Glutamatergic neuron (in vitro differentiated cells): Measurements from ENCODE around the gene GLYAT. TPM values are rescaled to one million over a fixed set of nuclear protein-coding genes. Genes with fewer than 3 reads are reported as not detected.

Source experiments
- DNase-seq: peaks from one replicate; pipeline ENCODE4 v3.0.0; 2022
- H3K27ac Mint-ChIP-seq: one replicate; pipeline ENCODE4 v1.8.0; 2020; ENCODE audit warnings: mild to moderate bottlenecking, mixed read lengths, inconsistent platforms; ENCODE audit not compliant: unreplicated experiment
- H3K27me3 Mint-ChIP-seq: one replicate; pipeline ENCODE4 v1.8.0; 2020; ENCODE audit warnings: mild to moderate bottlenecking, moderate library complexity, mixed read lengths, inconsistent platforms; ENCODE audit not compliant: unreplicated experiment
- H3K36me3 Mint-ChIP-seq: one replicate; pipeline ENCODE4 v1.8.0; 2020; ENCODE audit warnings: mild to moderate bottlenecking, mixed read lengths, inconsistent platforms; ENCODE audit not compliant: unreplicated experiment
- H3K4me1 Mint-ChIP-seq: one replicate; pipeline ENCODE4 v1.8.0; 2020; ENCODE audit warnings: mild to moderate bottlenecking, low read depth, mixed read lengths, inconsistent platforms; ENCODE audit not compliant: unreplicated experiment
- H3K4me3 Mint-ChIP-seq: one replicate; pipeline ENCODE4 v1.8.0; 2020; ENCODE audit warnings: mild to moderate bottlenecking, mixed read lengths, inconsistent platforms; ENCODE audit not compliant: unreplicated experiment
- H3K9me3 Mint-ChIP-seq: one replicate; pipeline ENCODE4 v1.8.0; 2020; ENCODE audit warnings: mild to moderate bottlenecking, moderate library complexity, mixed read lengths, inconsistent platforms; ENCODE audit not compliant: unreplicated experiment
- total RNA-seq: library from RNA; stranded (reverse); fragmentation: NEBNext Ultra II Directional; extraction: Animal tissue kit (Norgen Biotek cat#: 25700); gene quantifications from one replicate; pipeline ENCODE4 v1.2.1, GENCODE V29; 2021; ENCODE audit not compliant: unreplicated experiment
- TF ChIP-seq, protein P1 (sequence below): fragments of 200-600 bp; sonication (generic); IDR thresholded peaks from one replicate; pipeline ENCODE4 v1.5.0; 2021; ENCODE audit not compliant: partially characterized antibody, unreplicated experiment

The GLYAT gene
- total RNA-seq, 1 donor from 2014 or later, result not detected

DNA sequence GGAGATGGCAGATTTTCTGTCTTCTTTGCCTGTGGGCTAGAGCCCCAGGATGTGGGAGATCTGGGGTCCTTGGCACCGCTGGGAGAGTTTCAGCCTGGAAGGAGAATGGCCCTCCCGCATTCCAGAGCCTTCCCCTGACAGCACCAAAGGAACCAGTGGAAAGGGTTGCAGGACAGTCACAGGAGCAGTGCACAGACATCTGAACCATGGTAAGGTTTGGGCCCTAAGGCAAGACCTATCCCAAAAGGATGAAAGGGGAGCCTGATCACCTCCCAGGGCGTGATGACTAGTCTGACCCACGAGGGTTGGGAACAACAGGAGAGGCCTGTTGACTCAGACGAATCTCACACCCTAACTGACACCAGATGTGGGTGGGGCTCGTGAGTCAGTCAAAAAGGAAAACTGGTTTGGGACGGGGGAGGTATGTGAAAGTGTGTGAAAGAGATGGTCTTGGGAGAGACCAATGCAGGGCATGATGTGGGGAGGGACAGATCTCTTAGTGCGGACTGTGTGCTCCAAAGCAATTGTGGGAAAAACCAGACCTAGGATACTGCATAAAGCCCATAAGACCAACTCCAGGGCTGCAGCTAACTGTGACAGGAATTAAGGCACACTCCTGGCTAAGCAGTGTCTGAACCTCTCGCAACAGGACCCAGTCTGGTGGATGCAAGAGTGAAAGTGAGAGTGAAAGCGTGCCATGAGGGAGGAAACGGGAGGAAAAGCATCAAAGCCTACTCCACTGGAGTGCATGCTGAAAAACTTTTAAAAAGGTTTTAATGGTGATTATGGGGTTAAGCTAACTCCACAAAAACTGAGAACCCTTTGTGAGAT is 39.1 kb upstream of the GLYAT start:
- Mint-ChIP-seq H3K4me1 (no peaks in the 10 kb centered on the region), H3K27me3 (no peaks in the 10 kb centered on the region), H3K4me3 (no peak overlapping the region), H3K27ac (no peak overlapping the region), H3K36me3 (no peaks in the 10 kb centered on the region), H3K9me3 (peaks cover 2% of the 10 kb centered on the region)
- TF ChIP-seq, protein P1, sequence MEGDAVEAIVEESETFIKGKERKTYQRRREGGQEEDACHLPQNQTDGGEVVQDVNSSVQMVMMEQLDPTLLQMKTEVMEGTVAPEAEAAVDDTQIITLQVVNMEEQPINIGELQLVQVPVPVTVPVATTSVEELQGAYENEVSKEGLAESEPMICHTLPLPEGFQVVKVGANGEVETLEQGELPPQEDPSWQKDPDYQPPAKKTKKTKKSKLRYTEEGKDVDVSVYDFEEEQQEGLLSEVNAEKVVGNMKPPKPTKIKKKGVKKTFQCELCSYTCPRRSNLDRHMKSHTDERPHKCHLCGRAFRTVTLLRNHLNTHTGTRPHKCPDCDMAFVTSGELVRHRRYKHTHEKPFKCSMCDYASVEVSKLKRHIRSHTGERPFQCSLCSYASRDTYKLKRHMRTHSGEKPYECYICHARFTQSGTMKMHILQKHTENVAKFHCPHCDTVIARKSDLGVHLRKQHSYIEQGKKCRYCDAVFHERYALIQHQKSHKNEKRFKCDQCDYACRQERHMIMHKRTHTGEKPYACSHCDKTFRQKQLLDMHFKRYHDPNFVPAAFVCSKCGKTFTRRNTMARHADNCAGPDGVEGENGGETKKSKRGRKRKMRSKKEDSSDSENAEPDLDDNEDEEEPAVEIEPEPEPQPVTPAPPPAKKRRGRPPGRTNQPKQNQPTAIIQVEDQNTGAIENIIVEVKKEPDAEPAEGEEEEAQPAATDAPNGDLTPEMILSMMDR, result no peak
- no peak for DNase-seq

DNA sequence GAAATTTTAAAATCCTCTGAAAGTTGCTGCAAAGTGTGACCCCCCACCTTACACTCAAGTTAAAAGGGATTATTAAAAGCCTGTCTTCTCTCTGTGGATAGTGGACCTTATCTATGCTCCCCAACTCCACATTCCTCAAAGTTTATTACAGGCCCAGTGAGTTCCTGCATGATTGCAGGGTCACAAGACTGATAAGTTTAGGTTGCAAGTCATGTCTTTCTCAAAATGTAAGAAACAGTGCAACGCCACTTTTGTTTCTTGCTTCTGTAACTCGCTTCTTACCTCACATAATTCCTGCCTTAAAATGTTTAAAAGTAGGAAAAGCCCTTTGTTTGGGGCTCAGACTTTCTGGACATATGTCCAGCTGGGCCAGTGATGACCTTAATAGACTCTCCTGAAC is 38.4 kb upstream of the GLYAT start:
- Mint-ChIP-seq H3K36me3 (no peaks in the 10 kb centered on the region), H3K4me3 (no peak overlapping the region), H3K27me3 (no peaks in the 10 kb centered on the region), H3K9me3 (peaks cover 2% of the 10 kb centered on the region), H3K27ac (no peak overlapping the region), H3K4me1 (no peaks in the 10 kb centered on the region)
- TF ChIP-seq, protein P1, result no peak
- DNase-seq, result no peak

DNA sequence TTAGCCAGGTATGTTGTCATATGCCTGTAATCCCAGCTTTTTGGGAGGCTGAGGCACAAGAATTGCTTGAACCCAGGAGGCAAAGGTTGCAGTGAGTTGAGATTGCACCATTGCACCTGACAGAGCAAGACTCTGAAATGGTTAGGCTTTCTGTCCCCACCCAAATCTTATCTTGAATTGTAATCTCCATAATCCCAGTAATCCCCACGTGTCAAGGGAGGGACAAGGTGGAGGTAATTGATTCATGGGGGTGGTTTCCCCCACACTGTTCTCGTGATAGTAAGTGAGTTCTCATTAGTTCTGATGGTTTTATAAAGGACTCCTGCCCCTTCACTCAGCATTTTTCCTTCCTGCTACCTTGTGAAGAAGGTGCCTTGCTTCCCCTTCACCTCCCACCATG is 37.6 kb upstream of the GLYAT start:
- H3K27me3 Mint-ChIP-seq, result no peaks in the 10 kb centered on the region
- H3K9me3 Mint-ChIP-seq, result peaks cover 2% of the 10 kb centered on the region

DNA sequence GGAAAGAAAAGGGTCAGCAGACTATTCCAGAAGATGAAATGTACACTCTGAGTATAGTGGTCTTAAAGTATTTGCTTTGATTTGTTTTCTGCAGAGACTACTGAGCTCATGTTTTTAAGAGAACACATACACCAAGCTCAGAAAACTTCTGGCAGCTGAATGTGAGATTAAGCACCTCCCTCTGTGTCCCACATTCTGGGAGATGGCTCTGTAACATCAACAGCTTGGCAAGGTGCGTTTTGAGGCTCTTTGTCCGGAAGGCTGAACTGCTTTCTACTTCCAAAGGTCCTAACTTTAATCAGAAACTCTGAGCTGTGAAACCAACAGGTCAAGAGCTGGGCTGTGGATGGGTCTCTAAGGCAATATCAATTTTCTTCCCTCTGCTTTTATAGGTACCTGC is 36.4 kb upstream of the GLYAT start:
- H3K9me3 Mint-ChIP-seq, result peaks cover 2% of the 10 kb centered on the region
- no peak for DNase-seq
- no peaks in the 10 kb centered on the region for H3K36me3 Mint-ChIP-seq
- no peaks in the 10 kb centered on the region for H3K4me1 Mint-ChIP-seq
- H3K27me3 Mint-ChIP-seq, result no peaks in the 10 kb centered on the region
- no peak overlapping the region for H3K4me3 Mint-ChIP-seq
- TF ChIP-seq, protein P1, result no peak
- H3K27ac Mint-ChIP-seq, result no peak overlapping the region

More for the DNA sequence above, 37.6 kb upstream of the GLYAT start:
- TF ChIP-seq, protein P1, result no peak
- DNase-seq, result no peak
- Mint-ChIP-seq H3K36me3 (no peaks in the 10 kb centered on the region), H3K4me3 (no peak overlapping the region), H3K4me1 (no peaks in the 10 kb centered on the region), H3K27ac (no peak overlapping the region)

DNA sequence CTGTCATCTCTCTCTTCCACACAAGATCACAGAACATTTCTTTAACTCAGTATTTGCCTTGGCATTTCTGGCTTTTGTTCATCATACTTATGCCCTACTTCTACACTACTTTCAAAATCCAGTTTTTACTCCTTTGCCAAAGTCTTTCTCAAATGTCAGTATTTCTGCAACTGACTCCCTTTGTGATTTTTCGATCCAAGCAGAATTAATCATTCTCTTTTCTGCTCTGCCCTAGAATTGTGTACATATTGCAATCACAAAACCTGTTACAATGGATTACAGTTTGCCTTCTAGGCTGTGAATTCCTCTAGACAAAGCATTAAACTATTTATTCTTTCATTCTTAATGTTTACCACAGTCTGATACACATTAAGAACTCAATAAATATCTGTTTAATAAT is 33.3 kb upstream of the GLYAT start:
- H3K27me3 Mint-ChIP-seq, result no peaks in the 10 kb centered on the region
- TF ChIP-seq, protein P1, result no peak
- no peaks in the 10 kb centered on the region for H3K36me3 Mint-ChIP-seq
- H3K4me1 Mint-ChIP-seq, result no peaks in the 10 kb centered on the region
- no peak overlapping the region for H3K27ac Mint-ChIP-seq
- no peaks in the 10 kb centered on the region for H3K9me3 Mint-ChIP-seq
- DNase-seq, result no peak
- no peak overlapping the region for H3K4me3 Mint-ChIP-seq
